ENCODE data around the gene PSMD1.

Gene PSMD1

GRCh38 chr2:231118614-231118942 lies 61.9 kb downstream of the PSMD1 start:
- TF ChIP-seq POLR2AphosphoS5 (IDR thresholded peaks at IDR 0.05; ENCODE audit: low read depth, low read length) (no peak), TAF1 (IDR thresholded peaks at IDR 0.05; ENCODE audit: borderline replicate concordance, insufficient read depth, low read length) (no peak), SIN3A (IDR thresholded peaks at IDR 0.05; ENCODE audit: borderline replicate concordance, insufficient read depth, low read length) (no peak), REST (IDR thresholded peaks at IDR 0.05; ENCODE audit: insufficient read depth in 1 of 2, low read depth in 2 of 2, low read length in 2 of 2) (no peak), FOXP2 (optimal IDR thresholded peaks at IDR 0.05; ENCODE audit: borderline replicate concordance, extremely low read depth, extremely low read length, insufficient read depth) (no peak)

GRCh38 chr2:231123362-231123898 lies 66.8 kb downstream of the PSMD1 start:
- TF ChIP-seq REST (IDR thresholded peaks at IDR 0.05; ENCODE audit: insufficient read depth in 1 of 2, low read depth in 2 of 2, low read length in 2 of 2) = no peak

DNA sequence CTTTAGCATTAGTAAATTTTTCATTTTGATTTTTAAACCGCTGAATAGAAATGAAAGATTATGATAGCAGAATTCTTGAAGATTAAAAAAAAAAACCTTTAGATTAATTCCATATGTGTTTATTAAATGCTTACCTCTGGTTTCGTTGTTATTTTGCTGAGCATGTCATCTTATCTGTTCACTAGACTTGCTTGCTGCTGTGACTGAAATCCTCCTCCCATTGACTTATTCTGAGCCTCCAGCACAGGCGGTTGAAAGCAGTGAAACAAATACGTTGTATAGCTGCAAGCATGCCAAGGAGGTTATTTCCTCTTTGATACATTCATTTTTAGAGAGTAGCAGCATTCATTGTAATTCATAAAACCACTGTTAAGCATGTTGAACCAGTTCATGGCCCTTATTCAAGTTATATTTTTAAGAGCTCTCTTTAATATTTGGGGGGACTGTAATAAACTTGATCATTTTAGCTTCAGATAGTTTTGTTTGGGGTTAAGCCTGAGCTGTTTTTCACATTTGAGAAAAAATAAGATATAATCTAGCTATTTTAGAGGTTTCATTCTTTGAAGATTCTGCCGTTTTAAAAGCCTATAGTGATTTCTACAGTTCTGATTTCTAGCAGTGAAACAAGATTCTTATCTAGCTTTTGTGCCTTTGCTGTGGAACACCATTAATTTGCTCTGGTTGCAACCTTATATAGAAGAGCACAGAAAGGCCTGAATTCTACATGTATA lies 68.3 kb downstream of the PSMD1 start, which contains the start of gene HTR2B:
HTR2B (minus strand) TSS at position 205 of the 731 bp plus-strand sequence. CDS start 1,278 bp downstream, outside the sequence.
- no peak for TF ChIP-seq SIN3A (IDR thresholded peaks at IDR 0.05; ENCODE audit: borderline replicate concordance, insufficient read depth, low read length)
- TF ChIP-seq POLR2AphosphoS5 (IDR thresholded peaks at IDR 0.05; ENCODE audit: low read depth, low read length) = no peak
- no peak for TF ChIP-seq TAF1 (IDR thresholded peaks at IDR 0.05; ENCODE audit: borderline replicate concordance, insufficient read depth, low read length)
- no peak for TF ChIP-seq FOXP2 (optimal IDR thresholded peaks at IDR 0.05; ENCODE audit: borderline replicate concordance, extremely low read depth, extremely low read length, insufficient read depth)
- TF ChIP-seq REST (IDR thresholded peaks at IDR 0.05; ENCODE audit: insufficient read depth in 1 of 2, low read depth in 2 of 2, low read length in 2 of 2) = no peak

- TF ChIP-seq TAF1 (IDR thresholded peaks at IDR 0.05; ENCODE audit: borderline replicate concordance, insufficient read depth, low read length) = no peak
- no peak for TF ChIP-seq SIN3A (IDR thresholded peaks at IDR 0.05; ENCODE audit: borderline replicate concordance, insufficient read depth, low read length)
- TF ChIP-seq REST (IDR thresholded peaks at IDR 0.05; ENCODE audit: insufficient read depth in 1 of 2, low read depth in 2 of 2, low read length in 2 of 2) = no peak
- no peak for TF ChIP-seq FOXP2 (optimal IDR thresholded peaks at IDR 0.05; ENCODE audit: borderline replicate concordance, extremely low read depth, extremely low read length, insufficient read depth)
- no peak for TF ChIP-seq POLR2AphosphoS5 (IDR thresholded peaks at IDR 0.05; ENCODE audit: low read depth, low read length)
Measured at GRCh38 chr2:231126123-231126522, 69.5 kb downstream of the PSMD1 start.

- TF ChIP-seq FOXP2 (optimal IDR thresholded peaks at IDR 0.05; ENCODE audit: borderline replicate concordance, extremely low read depth, extremely low read length, insufficient read depth) = no peak
- no peak for TF ChIP-seq TAF1 (IDR thresholded peaks at IDR 0.05; ENCODE audit: borderline replicate concordance, insufficient read depth, low read length)
- no peak for TF ChIP-seq POLR2AphosphoS5 (IDR thresholded peaks at IDR 0.05; ENCODE audit: low read depth, low read length)
- no peak for TF ChIP-seq REST (IDR thresholded peaks at IDR 0.05; ENCODE audit: insufficient read depth in 1 of 2, low read depth in 2 of 2, low read length in 2 of 2)
- TF ChIP-seq SIN3A (IDR thresholded peaks at IDR 0.05; ENCODE audit: borderline replicate concordance, insufficient read depth, low read length) = no peak
Measured at GRCh38 chr2:231127480-231127879, 70.8 kb downstream of the PSMD1 start.

Data from PFSK-1 (cell line).